ENCODE data around the gene ZNF135.

Gene ZNF135

GRCh38 chr19:58021541-58022282 is 37.4 kb upstream of the ZNF135 start:
- H3K4me1 ChIP-seq (ENCODE audit: control insufficient read depth, insufficient read depth, low read length): no peaks in the 10 kb centered on the region
- H3K9me3 ChIP-seq (ENCODE audit: control insufficient read depth, insufficient read depth, low read depth, low read length): no peaks in the 10 kb centered on the region; the same call in 1 of the 2 replicates
- no peaks in the 10 kb centered on the region for H3K36me3 ChIP-seq (ENCODE audit: control insufficient read depth in 2 of 2, insufficient read depth in 1 of 2, low read length in 2 of 2)
- no peak overlapping the region for H3K4me3 ChIP-seq (ENCODE audit: low read depth, low read length)
- ChIA-PET POLR2A (interaction anchor here (0.6 to 0.9 kb wide), 2 partner anchors 118 to 129 kb away, joined by 3 read pairs; partner anchors contain the start of gene ZNF329), CTCF (interaction anchor here (0.6 to 0.8 kb wide), 5 partner anchors 11 to 134 kb away, joined by 3 to 7 read pairs (median 3); partner anchors contain the start of gene ZNF329)
- no peak for TF ChIP-seq ZNF660 (tag by site-specific recombination; IDR thresholded peaks at IDR 0.05)
- no peak for TF ChIP-seq BCL11B (tag by site-specific recombination; IDR thresholded peaks at IDR 0.05; ENCODE audit: low read depth)
- TF ChIP-seq ZNF830 (tag by site-specific recombination; IDR thresholded peaks at IDR 0.05; ENCODE audit: low read depth): no peak
- TF ChIP-seq ZNF473 (tag by site-specific recombination; IDR thresholded peaks at IDR 0.05): no peak
- peak; percentile 11; the same call in 1 of the 2 replicates for TF ChIP-seq ZNF654 (tag by site-specific recombination; IDR thresholded peaks at IDR 0.05; ENCODE audit: low read depth)
- no peak for TF ChIP-seq SETDB1 (IDR thresholded peaks at IDR 0.05; ENCODE audit: insufficient read length, low read length)
- no peak for TF ChIP-seq ZNF510 (tag by site-specific recombination; IDR thresholded peaks at IDR 0.05; ENCODE audit: insufficient replicate concordance)
- TF ChIP-seq SCRT2 (tag by site-specific recombination; IDR thresholded peaks at IDR 0.05): peak; percentile 51
- TF ChIP-seq HOXD13 (CRISPR knock-in tag; IDR thresholded peaks at IDR 0.05; ENCODE audit: borderline replicate concordance): no peak
- no peak for TF ChIP-seq TCF7L2 (IDR thresholded peaks at IDR 0.05; ENCODE audit: borderline replicate concordance, low read depth, low read length)
- TF ChIP-seq ZNF596 (tag by site-specific recombination; IDR thresholded peaks at IDR 0.05): no peak
- TF ChIP-seq ZNF658 (tag by site-specific recombination; IDR thresholded peaks at IDR 0.05): no peak
- no peak for TF ChIP-seq GLIS2 (tag by site-specific recombination; IDR thresholded peaks at IDR 0.05)
- TF ChIP-seq TSHZ1 (tag by site-specific recombination; IDR thresholded peaks at IDR 0.05; ENCODE audit: borderline replicate concordance): no peak
- TF ChIP-seq ZNF23 (tag by site-specific recombination; IDR thresholded peaks at IDR 0.05; ENCODE audit: borderline replicate concordance): no peak
- no peak for TF ChIP-seq ZNF585B (tag by site-specific recombination; IDR thresholded peaks at IDR 0.05)
- no peak for TF ChIP-seq ZSCAN4 (tag by site-specific recombination; IDR thresholded peaks at IDR 0.05)
- no peak overlapping the region for H3K27ac ChIP-seq (ENCODE audit: extremely low read depth, low read depth, low read length)

GRCh38 chr19:58022283-58022660 is 36.8 kb upstream of the ZNF135 start:
- Histone ChIP-seq H3K27ac (ENCODE audit: extremely low read depth, low read depth, low read length) (no peak overlapping the region), H3K9me3 (ENCODE audit: control insufficient read depth, insufficient read depth, low read depth, low read length) (no peaks in the 10 kb centered on the region; the same call in 1 of the 2 replicates), H3K36me3 (ENCODE audit: control insufficient read depth in 2 of 2, insufficient read depth in 1 of 2, low read length in 2 of 2) (no peaks in the 10 kb centered on the region), H3K4me3 (ENCODE audit: low read depth, low read length) (no peak overlapping the region), H3K4me1 (ENCODE audit: control insufficient read depth, insufficient read depth, low read length) (no peaks in the 10 kb centered on the region)
- ChIA-PET POLR2A (interaction anchor here (0.6 to 0.9 kb wide), 2 partner anchors 118 to 128 kb away, joined by 3 read pairs; partner anchors contain the start of gene ZNF329), CTCF (interaction anchor here (0.6 to 0.8 kb wide), 5 partner anchors 11 to 134 kb away, joined by 3 to 7 read pairs (median 3); partner anchors contain the start of gene ZNF329)
- TF ChIP-seq ZNF449 (tag by site-specific recombination; IDR thresholded peaks at IDR 0.05): no peak
- peak; percentile 5; the same call in 1 of the 2 replicates for TF ChIP-seq SCRT2 (tag by site-specific recombination; IDR thresholded peaks at IDR 0.05)

Data from HEK293 (cell line).